H1 (cell line): ENCODE results near the gene PA2G4. TPM values are rescaled to one million over a fixed set of nuclear protein-coding genes. Genes with fewer than 3 reads are reported as not detected.

Source experiments
- CTCF ChIA-PET: fragments of 300-600 bp; sonication (Branson Sonifier 250); formaldehyde crosslinking; loops from one replicate; lab custom pipeline; 2021; ENCODE audit not compliant: partially characterized antibody; lab: Charles Lee
- POLR2A ChIA-PET: fragments of 300-600 bp; sonication (Branson Sonifier 250); formaldehyde crosslinking; loops from one replicate; lab custom pipeline; 2021; ENCODE audit warnings: inconsistent platforms; ENCODE audit not compliant: partially characterized antibody; lab: Charles Lee
- DNase-seq, 2 experiments: peaks; one replicate each; pipeline versions ENCODE4 v3.0.0 to v3.0.0-alpha.2; 2010 to 2022; ENCODE audit warnings: low spot score in 2 of 2, low read depth in 1 of 2, mixed read lengths in 1 of 2
- FAIRE-seq: peaks from 2 replicates; lab custom pipeline; 2011; peaks lifted over from hg19 to GRCh38; lab: Jason Lieb, UNC
- H2AFZ ChIP-seq: 2 replicates; pipeline ENCODE4 v1.8.1; 2012; ENCODE audit warnings: low read length, inconsistent platforms
- H2AK5ac ChIP-seq: 2 replicates; pipeline ENCODE4 v1.6.1; 2013; ENCODE audit warnings: low read depth, low read length
- H2BK120ac ChIP-seq: replicated peaks from 2 replicates; pipeline ENCODE3; 2013; ENCODE audit warnings: low read depth, low read length, inconsistent platforms
- H2BK12ac ChIP-seq: 2 replicates; pipeline ENCODE4 v1.6.1; 2013; ENCODE audit warnings: low read depth, low read length
- H2BK15ac ChIP-seq: 2 replicates; pipeline ENCODE4 v1.6.1; 2013; ENCODE audit warnings: low read length
- H2BK20ac ChIP-seq: 2 replicates; pipeline ENCODE4 v1.6.1; 2013; ENCODE audit warnings: low read length
- H2BK5ac ChIP-seq: 2 replicates; pipeline ENCODE4 v1.6.1; 2013; ENCODE audit warnings: low read depth, low read length
- H3K14ac ChIP-seq: 2 replicates; pipeline ENCODE4 v1.6.1; 2013; ENCODE audit warnings: inconsistent platforms; ENCODE audit not compliant: insufficient read length
- H3K18ac ChIP-seq: 2 replicates; pipeline ENCODE4 v1.6.1; 2013; ENCODE audit warnings: low read length; ENCODE audit errors: extremely low read depth
- H3K23ac ChIP-seq: 2 replicates; pipeline ENCODE4 v1.6.1; 2013; ENCODE audit warnings: inconsistent platforms; ENCODE audit not compliant: insufficient read length
- H3K23me2 ChIP-seq: 2 replicates; pipeline ENCODE4 v1.6.1; 2013; ENCODE audit warnings: low read depth, low read length
- H3K27ac ChIP-seq: 2 replicates; pipeline ENCODE4 v1.6.1; 2011; ENCODE audit warnings: low read depth, low read length, inconsistent platforms
- H3K27me3 ChIP-seq, 4 experiments: replicated peaks in 1 of 4; 1 replicate in 1 of 4; 2 replicates in 3 of 4; pipeline versions ENCODE4 v1.6.1 to v1.8.1; 2011 to 2013; ENCODE audit warnings: low read length in 3 of 4, mild to moderate bottlenecking in 3 of 4, inconsistent platforms in 2 of 4, mixed read lengths in 2 of 4, moderate library complexity in 1 of 4; ENCODE audit not compliant: control insufficient read depth in 3 of 4, insufficient read depth in 3 of 4; ENCODE audit errors: extremely low read depth in 1 of 4
- H3K36me3 ChIP-seq, 4 experiments: 2 replicates each; pipeline versions ENCODE4 v1.6.1 to v1.8.1; 2011 to 2013; ENCODE audit warnings: mild to moderate bottlenecking in 4 of 4, low read length in 3 of 4, moderate library complexity in 2 of 4, control low read depth in 1 of 4, inconsistent platforms in 1 of 4; ENCODE audit not compliant: insufficient read depth in 4 of 4, control insufficient read depth in 2 of 4
- H3K4ac ChIP-seq: replicated peaks from 2 replicates; pipeline ENCODE3; 2013; ENCODE audit warnings: low read length, low read depth, mixed read lengths, inconsistent platforms; ENCODE audit not compliant: insufficient read length
- H3K4me1 ChIP-seq, 4 experiments: replicated peaks in 1 of 4; 1 replicate in 1 of 4; 2 replicates in 3 of 4; pipeline versions ENCODE4 v1.6.1 to v1.8.1; 2011 to 2013; ENCODE audit warnings: low read length in 3 of 4, inconsistent platforms in 2 of 4, mixed read lengths in 1 of 4; ENCODE audit not compliant: insufficient read depth in 4 of 4, control insufficient read depth in 3 of 4
- H3K4me2 ChIP-seq, 2 experiments: 2 replicates each; pipeline versions ENCODE4 v1.6.1 to v1.8.1; 2011 to 2013; ENCODE audit warnings: low read depth in 2 of 2, low read length in 2 of 2, control low read depth in 1 of 2, inconsistent platforms in 1 of 2, mild to moderate bottlenecking in 1 of 2; ENCODE audit not compliant: insufficient read depth in 1 of 2
- H3K4me3 ChIP-seq, 4 experiments: fragments of 200-600, 300-600 bp in 1 of 4; sonication (generic), shearing (Covaris generic), sonication (Bioruptor Twin) in 1 of 4; 2 replicates each; pipeline versions ENCODE4 v1.5.1 to v1.8.1; 2011 to 2016; ENCODE audit warnings: low read length in 4 of 4, low read depth in 3 of 4, control low read depth in 2 of 4, inconsistent platforms in 2 of 4, mild to moderate bottlenecking in 2 of 4, mixed read lengths in 1 of 4, moderate library complexity in 1 of 4; ENCODE audit not compliant: insufficient read depth in 2 of 4; ENCODE audit errors: extremely low read depth in 1 of 4
- H3K56ac ChIP-seq: replicated peaks from 2 replicates; pipeline ENCODE3; 2013; ENCODE audit warnings: low read depth, mild to moderate bottlenecking, mixed read lengths, low read length, inconsistent platforms; ENCODE audit not compliant: insufficient read length
- H3K79me1 ChIP-seq: 2 replicates; pipeline ENCODE4 v1.6.1; 2013; ENCODE audit warnings: low read depth, low read length, control low read depth
- H3K79me2 ChIP-seq, 2 experiments: 2 replicates each; pipeline versions ENCODE4 v1.6.1 to v1.8.1; 2012 to 2013; ENCODE audit warnings: low read length in 2 of 2, mild to moderate bottlenecking in 2 of 2, inconsistent platforms in 1 of 2; ENCODE audit not compliant: insufficient read depth in 2 of 2, control insufficient read depth in 1 of 2
- H3K9ac ChIP-seq, 4 experiments: replicated peaks in 1 of 4; 1 replicate in 1 of 4; 2 replicates in 3 of 4; pipeline versions ENCODE4 v1.6.1 to v1.8.1; 2011 to 2013; ENCODE audit warnings: low read depth in 3 of 4, low read length in 3 of 4, control low read depth in 2 of 4, mild to moderate bottlenecking in 2 of 4, moderate library complexity in 2 of 4, inconsistent platforms in 1 of 4; ENCODE audit errors: extremely low read depth in 1 of 4
- H3K9me3 ChIP-seq, 2 experiments: 2 replicates each; pipeline versions ENCODE4 v1.6.1 to v1.8.1; 2012 to 2013; ENCODE audit warnings: mild to moderate bottlenecking in 2 of 2, moderate library complexity in 2 of 2, control low read depth in 1 of 2, inconsistent platforms in 1 of 2, low read depth in 1 of 2, low read length in 1 of 2, mixed read lengths in 1 of 2; ENCODE audit not compliant: insufficient read depth in 2 of 2
- H4K20me1 ChIP-seq, 2 experiments: replicated peaks in 1 of 2; 2 replicates each; pipeline versions ENCODE3 to v1.8.1; 2011 to 2013; ENCODE audit warnings: inconsistent platforms in 2 of 2, low read length in 2 of 2, mild to moderate bottlenecking in 1 of 2; ENCODE audit not compliant: insufficient read depth in 2 of 2, control insufficient read depth in 1 of 2
- H4K5ac ChIP-seq: 2 replicates; pipeline ENCODE4 v1.6.1; 2013; ENCODE audit warnings: low read length, low read depth, mixed read lengths, inconsistent platforms; ENCODE audit not compliant: insufficient read length
- H4K8ac ChIP-seq: 2 replicates; pipeline ENCODE4 v1.8.0; 2013; ENCODE audit warnings: mild to moderate bottlenecking, moderate library complexity, low read length, inconsistent platforms; ENCODE audit not compliant: insufficient read depth; ENCODE audit errors: extremely low read depth
- H4K91ac ChIP-seq: replicated peaks from 2 replicates; pipeline ENCODE3; 2013; ENCODE audit warnings: low read length, mixed read lengths, inconsistent platforms; ENCODE audit not compliant: insufficient read length
- ATF3 ChIP-seq: IDR thresholded peaks from 2 replicates; pipeline ENCODE4 v1.6.1; 2011; ENCODE audit warnings: low read depth, mild to moderate bottlenecking, low read length; ENCODE audit not compliant: insufficient read depth
- BRCA1 ChIP-seq: IDR thresholded peaks from 2 replicates; pipeline ENCODE4 v1.6.1; 2012; ENCODE audit warnings: low read depth, low read length, improper control_type of control experiment
- CBX5 ChIP-seq: fragments of 300-800, 300-1000 bp; sonication (generic); IDR thresholded peaks from 2 replicates; pipeline ENCODE4 v1.7.1; 2016; ENCODE audit warnings: antibody characterized with exemption, low read length, low read depth
- CEBPB ChIP-seq: IDR thresholded peaks from 2 replicates; pipeline ENCODE4 v1.6.1; 2012; ENCODE audit warnings: low read depth, low read length
- CREB1 ChIP-seq: IDR thresholded peaks from 2 replicates; pipeline ENCODE4 v1.6.1; 2012; ENCODE audit warnings: inconsistent platforms
- KDM1A ChIP-seq: fragments of 200-600, 300-600 bp; sonication (generic); IDR thresholded peaks from 2 replicates; pipeline ENCODE4 v1.7.1; 2016; ENCODE audit warnings: mild to moderate bottlenecking, low read length, borderline replicate concordance
- KDM4A ChIP-seq: IDR thresholded peaks from one replicate; pipeline ENCODE4 v1.7.1; 2012; ENCODE audit warnings: low read depth, mild to moderate bottlenecking, moderate library complexity, low read length, inconsistent platforms; ENCODE audit not compliant: severe bottlenecking
- KDM5A ChIP-seq: fragments of 200-600 bp; IDR thresholded peaks from 2 replicates; pipeline ENCODE4 v1.7.1; 2012; ENCODE audit warnings: mild to moderate bottlenecking, low read length, inconsistent platforms, mixed read lengths
- SAP30 ChIP-seq: fragments of 300-600 bp; sonication (generic); IDR thresholded peaks from 2 replicates; pipeline ENCODE4 v1.7.1; 2012; ENCODE audit warnings: low read length, moderate library complexity, mild to moderate bottlenecking, inconsistent platforms; ENCODE audit not compliant: insufficient read depth, insufficient replicate concordance
- TAF7 ChIP-seq: optimal IDR thresholded peaks from 2 replicates; pipeline ENCODE3; 2011; ENCODE audit warnings: low read depth, mild to moderate bottlenecking, inconsistent platforms, low read length, moderate library complexity, borderline replicate concordance
- TBP ChIP-seq: IDR thresholded peaks from 2 replicates; pipeline ENCODE4 v1.6.1; 2011; ENCODE audit warnings: low read depth, low read length, improper control_type of control experiment
- WGBS, 2 experiments: shearing (Covaris generic) in 1 of 2; methylation state at CpG; one replicate each; pipeline versions ENCODE4 v1.1.6 to v1.1.7; 2013 to 2015; ENCODE audit warnings: low lambda C conversion rate in 2 of 2, mixed read lengths in 2 of 2, inconsistent platforms in 1 of 2, low coverage in 1 of 2, missing lambda C conversion rate in 1 of 2; ENCODE audit not compliant: insufficient replicate concordance in 2 of 2, insufficient coverage in 1 of 2, insufficient read length in 1 of 2; ENCODE audit errors: extremely low coverage in 1 of 2, missing lambda C conversion rate in 1 of 2; 5-methylcytosine and 5-hydroxymethylcytosine counted together
- polyA plus RNA-seq, 7 experiments: library from polyadenylated mRNA; depleted of rRNA in 3 of 7; stranded (reverse) in 5 of 7; unstranded in 2 of 7; fragments of >200 nt in 5 of 7; fragments of 200-250 nt in 2 of 7; gene quantifications; 1 replicate in 5 of 7; 2 replicates in 1 of 7; 4 replicates in 1 of 7; pipeline versions ENCODE4 v1.2.1 to v1.2.3, GENCODE V29; 2011 to 2013; ENCODE audit warnings: missing spikeins in 2 of 7, mixed read lengths in 2 of 7
- total RNA-seq: library from RNA; stranded (reverse); fragmentation: NEBNext Ultra II Directional; extraction: Animal tissue kit (Norgen Biotek cat#: 25700); gene quantifications from 2 replicates; pipeline ENCODE4 v1.2.1, GENCODE V29; 2021

Gene PA2G4
- total and polyA plus RNA-seq, 2 of the 8 experiments (the other 6 are each of a cell fraction or from before 2014, with no cell fraction given) = 159 to 242 TPM

GRCh38 chr12:56120158-56120846 lies 15.9 kb downstream of the PA2G4 start:
- POLR2A ChIA-PET = interaction anchor here (0.9 to 7.1 kb wide), 7 partner anchors 8 to 146 kb away, joined by 3 to 267 read pairs (median 16); partner anchors contain the start of genes ERBB3, ESYT1, PA2G4 and RNF41
- CTCF ChIA-PET = interaction anchor here (0.6 to 5.3 kb wide), 24 partner anchors 10 to 187 kb away, joined by 3 to 47 read pairs (median 7); partner anchors contain the start of genes ESYT1, MYL6, MYL6B and PA2G4
- no peak overlapping the region for H2BK12ac ChIP-seq
- no peak for TF ChIP-seq KDM1A
- TF ChIP-seq CBX5 = no peak
- no peak for TF ChIP-seq SAP30
- no peak for TF ChIP-seq TBP
- no peak for TF ChIP-seq KDM4A
- TF ChIP-seq TAF7 = no peak
- no peak for TF ChIP-seq ATF3
- TF ChIP-seq CREB1 = no peak
- no peak for TF ChIP-seq KDM5A
- TF ChIP-seq CEBPB = no peak
- TF ChIP-seq BRCA1 = no peak
- TF ChIP-seq, all 59 proteins: peak for 0
- H2AFZ ChIP-seq = no peak overlapping the region
- H3K27ac ChIP-seq = no peak overlapping the region
- H2AK5ac ChIP-seq = no peak overlapping the region
- H4K5ac ChIP-seq = no peak overlapping the region
- DNase-seq (no peak), FAIRE-seq (no peak)
- WGBS, 2 experiments = 95% methylated on average over 17 of the region's 17 CpGs; no CpG with 5 or more reads in 1 of the 2 experiments
- no peak overlapping the region for H2BK20ac ChIP-seq
- H3K23ac ChIP-seq = no peak overlapping the region
- no peaks in the 10 kb centered on the region for H3K27me3 ChIP-seq
- no peak overlapping the region for H2BK120ac ChIP-seq
- no peak overlapping the region for H3K4ac ChIP-seq
- peaks cover 0 to 9% (median 5%) of the 10 kb centered on the region in 4 experiments; a peak in 5 of 7 replicates for H3K4me1 ChIP-seq
- no peak overlapping the region for H3K56ac ChIP-seq
- no peak overlapping the region for H4K8ac ChIP-seq
- H2BK5ac ChIP-seq = no peak overlapping the region
- H3K18ac ChIP-seq = no peak overlapping the region
- H3K4me2 ChIP-seq = 0 out of 4 replicates have a peak overlapping the region, but pooled peaks of 1 of the 2 experiments have one; percentile 16
- no peaks in the 10 kb centered on the region; the same call in 1 of the 2 replicates for H3K79me1 ChIP-seq
- H4K20me1 ChIP-seq = peaks cover 0 to 3% of the 10 kb centered on the region in 2 experiments
- H4K91ac ChIP-seq = no peak overlapping the region
- H3K9me3 ChIP-seq = no peaks in the 10 kb centered on the region
- H3K14ac ChIP-seq = no peak overlapping the region
- H3K36me3 ChIP-seq = peaks cover 0 to 19% (median 7%) of the 10 kb centered on the region in 4 experiments; a peak in 7 of 8 replicates
- no peak overlapping the region for H3K4me3 ChIP-seq
- H3K9ac ChIP-seq = no peak overlapping the region
- H2BK15ac ChIP-seq = no peak overlapping the region
- H3K79me2 ChIP-seq = peaks cover 3 to 13% of the 10 kb centered on the region in 2 experiments; a peak in 3 of 4 replicates
- peaks cover 10% of the 10 kb centered on the region for H3K23me2 ChIP-seq
